Upper lobe of left lung (tissue), 4 donors: ENCODE results near the gene C10orf105.

ENCODE experiments used
- EP300 ChIP-seq, 4 donors: sonication (generic); formaldehyde crosslinking; IDR thresholded peaks; one replicate each; pipeline ENCODE4 v1.5.1; 2017; ENCODE audit warnings: antibody characterized with exemption in 4 of 4, control low read depth in 2 of 4
- POLR2AphosphoS5 ChIP-seq, 2 donors: sonication (generic); formaldehyde crosslinking; IDR thresholded peaks; one replicate each; pipeline ENCODE4 v1.5.1; 2017; ENCODE audit warnings: antibody characterized with exemption in 2 of 2
- TF ChIP-seq, protein P1 (sequence below), 6 experiments: fragments of 450-650 bp in 4 of 6; fragments of 200-600 bp in 2 of 6; sonication (generic) in 2 of 6; IDR thresholded peaks; one replicate each; pipeline ENCODE4 v1.5.1; 2016 to 2019; ENCODE audit warnings: antibody characterized with exemption in 6 of 6

DNA sequence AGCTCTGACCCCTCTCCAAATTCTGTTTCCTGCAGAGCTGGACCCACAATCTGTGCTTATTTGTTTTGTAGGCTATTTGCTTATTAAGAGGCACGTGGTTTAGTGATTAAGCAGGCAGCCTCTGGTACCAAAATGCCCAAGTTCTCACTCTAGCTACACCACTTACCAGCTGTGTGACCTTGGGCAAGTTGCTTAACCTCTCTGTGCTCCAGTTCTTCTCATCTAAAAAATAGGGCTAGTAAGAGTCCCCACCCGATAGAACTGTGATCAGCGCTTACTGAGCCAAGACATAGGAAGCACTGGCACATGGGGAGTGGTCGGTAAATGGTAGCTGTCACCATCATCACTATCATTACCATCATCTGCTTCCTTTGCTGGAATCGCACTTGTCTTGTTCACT is 20.8 kb downstream of the C10orf105 start:
- no peak for TF ChIP-seq EP300 (IDR thresholded peaks at IDR 0.05)
- TF ChIP-seq, protein P1, sequence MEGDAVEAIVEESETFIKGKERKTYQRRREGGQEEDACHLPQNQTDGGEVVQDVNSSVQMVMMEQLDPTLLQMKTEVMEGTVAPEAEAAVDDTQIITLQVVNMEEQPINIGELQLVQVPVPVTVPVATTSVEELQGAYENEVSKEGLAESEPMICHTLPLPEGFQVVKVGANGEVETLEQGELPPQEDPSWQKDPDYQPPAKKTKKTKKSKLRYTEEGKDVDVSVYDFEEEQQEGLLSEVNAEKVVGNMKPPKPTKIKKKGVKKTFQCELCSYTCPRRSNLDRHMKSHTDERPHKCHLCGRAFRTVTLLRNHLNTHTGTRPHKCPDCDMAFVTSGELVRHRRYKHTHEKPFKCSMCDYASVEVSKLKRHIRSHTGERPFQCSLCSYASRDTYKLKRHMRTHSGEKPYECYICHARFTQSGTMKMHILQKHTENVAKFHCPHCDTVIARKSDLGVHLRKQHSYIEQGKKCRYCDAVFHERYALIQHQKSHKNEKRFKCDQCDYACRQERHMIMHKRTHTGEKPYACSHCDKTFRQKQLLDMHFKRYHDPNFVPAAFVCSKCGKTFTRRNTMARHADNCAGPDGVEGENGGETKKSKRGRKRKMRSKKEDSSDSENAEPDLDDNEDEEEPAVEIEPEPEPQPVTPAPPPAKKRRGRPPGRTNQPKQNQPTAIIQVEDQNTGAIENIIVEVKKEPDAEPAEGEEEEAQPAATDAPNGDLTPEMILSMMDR (IDR thresholded peaks at IDR 0.05), result no peak
- no peak for TF ChIP-seq POLR2AphosphoS5 (IDR thresholded peaks at IDR 0.05)
